IPS-NIHi7 (cell line): ENCODE measurements around the gene FEM1A.

ENCODE experiments used
- DNase-seq: peaks from one replicate; pipeline ENCODE4 v3.0.0; 2012; ENCODE audit warnings: mixed read lengths; ENCODE audit errors: extremely low spot score

FEM1A gene

GRCh38 chr19:4847190-4847973 is 55.8 kb downstream of the FEM1A start:
- no peak for DNase-seq

DNA sequence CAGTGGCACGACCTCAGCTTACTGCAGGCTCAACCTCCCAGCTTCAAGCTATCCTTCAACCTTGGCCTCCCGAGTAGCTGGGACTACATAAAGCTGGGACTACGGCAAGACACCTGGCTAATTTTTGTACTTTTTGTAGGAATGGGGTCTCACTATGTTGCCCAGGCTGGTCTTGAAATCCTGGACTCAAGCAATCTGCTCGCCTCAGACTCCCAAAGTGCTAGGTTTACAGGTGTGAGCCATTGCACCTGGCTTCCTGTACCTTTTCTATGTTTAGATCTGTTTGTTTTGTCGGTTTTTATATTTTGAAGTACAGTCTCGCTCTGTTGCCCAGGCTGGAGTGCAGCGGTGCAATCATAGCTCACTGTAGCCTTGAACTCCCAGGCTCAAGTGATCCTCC is 57.5 kb downstream of the FEM1A start:
- no peak for DNase-seq
